ENCODE data around the gene MRPL21.

DNA sequence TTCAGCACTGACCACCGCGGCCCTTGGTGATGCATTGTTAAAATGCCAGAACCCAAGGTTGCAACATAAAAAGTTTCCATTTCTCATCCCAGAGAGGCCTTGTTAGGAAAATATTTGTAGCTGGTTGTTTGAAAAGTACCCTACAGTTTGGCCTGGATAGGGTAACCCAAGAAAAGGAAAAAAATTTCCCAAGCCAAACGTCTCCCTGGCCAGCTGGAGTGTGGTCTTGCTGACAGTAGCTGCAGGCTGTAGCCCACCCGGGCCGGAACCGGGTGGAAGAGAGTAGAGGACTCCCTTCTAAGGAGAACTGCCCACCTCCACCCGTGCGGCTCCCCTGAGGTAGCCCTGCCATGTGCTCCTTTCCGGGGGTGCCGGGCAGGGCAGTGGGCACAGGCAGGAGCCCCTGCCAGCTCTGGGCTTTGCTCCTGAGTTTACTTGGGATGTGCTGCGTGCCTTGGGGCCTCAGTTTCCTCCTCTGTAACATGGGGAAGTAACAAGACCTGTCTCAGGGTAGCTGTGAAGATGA, 38.5 kb upstream of the MRPL21 start:
- TF ChIP-seq, protein P1, sequence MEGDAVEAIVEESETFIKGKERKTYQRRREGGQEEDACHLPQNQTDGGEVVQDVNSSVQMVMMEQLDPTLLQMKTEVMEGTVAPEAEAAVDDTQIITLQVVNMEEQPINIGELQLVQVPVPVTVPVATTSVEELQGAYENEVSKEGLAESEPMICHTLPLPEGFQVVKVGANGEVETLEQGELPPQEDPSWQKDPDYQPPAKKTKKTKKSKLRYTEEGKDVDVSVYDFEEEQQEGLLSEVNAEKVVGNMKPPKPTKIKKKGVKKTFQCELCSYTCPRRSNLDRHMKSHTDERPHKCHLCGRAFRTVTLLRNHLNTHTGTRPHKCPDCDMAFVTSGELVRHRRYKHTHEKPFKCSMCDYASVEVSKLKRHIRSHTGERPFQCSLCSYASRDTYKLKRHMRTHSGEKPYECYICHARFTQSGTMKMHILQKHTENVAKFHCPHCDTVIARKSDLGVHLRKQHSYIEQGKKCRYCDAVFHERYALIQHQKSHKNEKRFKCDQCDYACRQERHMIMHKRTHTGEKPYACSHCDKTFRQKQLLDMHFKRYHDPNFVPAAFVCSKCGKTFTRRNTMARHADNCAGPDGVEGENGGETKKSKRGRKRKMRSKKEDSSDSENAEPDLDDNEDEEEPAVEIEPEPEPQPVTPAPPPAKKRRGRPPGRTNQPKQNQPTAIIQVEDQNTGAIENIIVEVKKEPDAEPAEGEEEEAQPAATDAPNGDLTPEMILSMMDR (IDR thresholded peaks at IDR 0.05 in 4 of 5, conservative IDR thresholded peaks at IDR 0.05 in 1 of 5): no peak
- TF ChIP-seq POLR2A (IDR thresholded peaks at IDR 0.05): no peak

Data from gastrocnemius medialis (tissue), 4 donors.